ENCODE results near the gene NUDT19. TPM values are rescaled to one million over a fixed set of nuclear protein-coding genes. Genes with fewer than 3 reads are reported as not detected.
"Not testable (repeated sequence)": the region's sequence is repeated elsewhere in the genome, so short reads cannot be mapped to it uniquely, and the experiment has no call there.

Gene NUDT19
- total RNA-seq, result 10 to 100 TPM in 2 of 4 donors, 1 to 10 TPM in 2; 6.1 to 15.9 (median 9.7) TPM

GRCh38 chr19:32691291-32691951, at the start of gene NUDT19:
TSS of gene NUDT19 (plus strand) at chr19:32691821. CDS start at chr19:32691961, 140 bp downstream.
- ATAC-seq (ENCODE audit: low FRiP score), result peak; percentile 96
- DNase-seq (ENCODE audit: low spot score), result peak; percentile 29
- TF ChIP-seq, protein P1, sequence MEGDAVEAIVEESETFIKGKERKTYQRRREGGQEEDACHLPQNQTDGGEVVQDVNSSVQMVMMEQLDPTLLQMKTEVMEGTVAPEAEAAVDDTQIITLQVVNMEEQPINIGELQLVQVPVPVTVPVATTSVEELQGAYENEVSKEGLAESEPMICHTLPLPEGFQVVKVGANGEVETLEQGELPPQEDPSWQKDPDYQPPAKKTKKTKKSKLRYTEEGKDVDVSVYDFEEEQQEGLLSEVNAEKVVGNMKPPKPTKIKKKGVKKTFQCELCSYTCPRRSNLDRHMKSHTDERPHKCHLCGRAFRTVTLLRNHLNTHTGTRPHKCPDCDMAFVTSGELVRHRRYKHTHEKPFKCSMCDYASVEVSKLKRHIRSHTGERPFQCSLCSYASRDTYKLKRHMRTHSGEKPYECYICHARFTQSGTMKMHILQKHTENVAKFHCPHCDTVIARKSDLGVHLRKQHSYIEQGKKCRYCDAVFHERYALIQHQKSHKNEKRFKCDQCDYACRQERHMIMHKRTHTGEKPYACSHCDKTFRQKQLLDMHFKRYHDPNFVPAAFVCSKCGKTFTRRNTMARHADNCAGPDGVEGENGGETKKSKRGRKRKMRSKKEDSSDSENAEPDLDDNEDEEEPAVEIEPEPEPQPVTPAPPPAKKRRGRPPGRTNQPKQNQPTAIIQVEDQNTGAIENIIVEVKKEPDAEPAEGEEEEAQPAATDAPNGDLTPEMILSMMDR (IDR thresholded peaks at IDR 0.05), result no peak

DNA sequence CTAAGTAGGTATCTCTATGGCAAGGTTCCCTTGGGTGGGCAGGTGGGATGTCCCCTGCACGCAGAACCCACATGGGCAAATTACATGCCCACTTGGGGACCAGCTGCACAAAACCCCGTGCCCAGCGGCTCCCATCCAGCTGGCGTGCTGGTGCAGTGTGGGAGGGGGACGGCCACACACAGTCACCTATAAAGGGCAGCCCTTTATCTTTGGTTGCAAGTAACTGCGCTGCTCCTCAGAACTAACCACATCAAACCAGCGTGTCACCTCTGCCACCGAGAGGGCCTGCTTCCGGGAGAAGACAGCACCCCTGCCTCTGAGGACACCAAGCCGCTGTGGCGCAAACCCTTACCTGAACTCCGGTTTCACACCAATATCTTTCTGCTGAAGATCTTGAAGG, 48.9 kb upstream of the NUDT19 start:
- TF ChIP-seq, protein P1 (IDR thresholded peaks at IDR 0.05), result no peak
- ATAC-seq (ENCODE audit: low FRiP score) (no peak), DNase-seq (ENCODE audit: low spot score) (no peak)

GRCh38 chr19:32646556-32646955, 45.1 kb upstream of the NUDT19 start:
- ATAC-seq (ENCODE audit: low FRiP score) (no peak), DNase-seq (ENCODE audit: low spot score) (no peak)
- TF ChIP-seq, protein P1 (IDR thresholded peaks at IDR 0.05), result no peak

- ATAC-seq (ENCODE audit: low FRiP score) (no peak), DNase-seq (ENCODE audit: low spot score) (no peak)
- TF ChIP-seq, protein P1 (IDR thresholded peaks at IDR 0.05), result no peak
Observed at GRCh38 chr19:32647361-32647760, 44.3 kb upstream of the NUDT19 start.

DNA sequence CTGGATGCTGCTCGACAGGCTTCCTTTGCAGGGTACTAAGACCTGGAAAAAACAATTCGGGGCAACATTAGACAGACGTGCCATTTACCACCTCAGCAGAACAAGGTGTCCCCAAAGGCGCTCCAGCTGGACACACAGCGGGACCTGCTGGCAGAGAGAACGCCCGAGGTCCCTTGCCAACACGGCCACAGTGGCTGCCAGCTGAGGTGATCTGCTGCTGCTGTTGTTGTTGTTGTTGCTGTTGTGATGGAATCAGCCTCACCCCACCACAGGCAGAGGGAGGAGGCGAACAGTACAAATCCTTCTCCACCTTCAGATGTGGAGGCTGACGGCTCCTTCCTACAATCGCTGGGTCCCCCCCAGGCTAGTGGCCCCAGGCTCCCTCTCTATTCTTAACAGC, 41.9 kb upstream of the NUDT19 start:
- ATAC-seq (ENCODE audit: low FRiP score), result no peak
- TF ChIP-seq, protein P1 (IDR thresholded peaks at IDR 0.05), result no peak
- DNase-seq (ENCODE audit: low spot score), result no peak

- TF ChIP-seq, protein P1 (IDR thresholded peaks at IDR 0.05), result no peak
- DNase-seq (ENCODE audit: low spot score), result no peak
- ATAC-seq (ENCODE audit: low FRiP score), result no peak
Observed at GRCh38 chr19:32650671-32651070, 41.0 kb upstream of the NUDT19 start.

DNA sequence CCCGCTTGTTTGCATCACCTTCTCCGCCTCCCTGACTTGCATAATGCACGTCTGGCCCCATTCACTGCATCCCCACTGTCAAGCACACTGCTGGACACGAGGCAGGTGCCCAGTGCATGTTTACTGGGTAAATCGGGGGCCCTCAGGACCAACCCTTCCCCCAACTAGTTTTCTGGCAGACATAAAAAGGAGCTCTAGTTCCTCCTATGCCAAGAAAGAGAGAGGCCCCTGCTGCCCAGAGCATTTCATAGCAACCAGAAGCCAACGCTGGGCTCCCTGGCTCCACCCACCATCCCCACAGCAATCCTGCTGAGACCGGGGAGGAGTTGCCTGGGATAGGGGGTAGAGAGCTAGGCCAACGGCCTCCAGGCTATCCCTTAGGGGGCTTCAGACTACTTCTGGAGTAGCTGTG, 39.9 kb upstream of the NUDT19 start:
- ATAC-seq (ENCODE audit: low FRiP score), result no peak
- DNase-seq (ENCODE audit: low spot score), result no peak
- TF ChIP-seq, protein P1 (IDR thresholded peaks at IDR 0.05), result no peak

DNA sequence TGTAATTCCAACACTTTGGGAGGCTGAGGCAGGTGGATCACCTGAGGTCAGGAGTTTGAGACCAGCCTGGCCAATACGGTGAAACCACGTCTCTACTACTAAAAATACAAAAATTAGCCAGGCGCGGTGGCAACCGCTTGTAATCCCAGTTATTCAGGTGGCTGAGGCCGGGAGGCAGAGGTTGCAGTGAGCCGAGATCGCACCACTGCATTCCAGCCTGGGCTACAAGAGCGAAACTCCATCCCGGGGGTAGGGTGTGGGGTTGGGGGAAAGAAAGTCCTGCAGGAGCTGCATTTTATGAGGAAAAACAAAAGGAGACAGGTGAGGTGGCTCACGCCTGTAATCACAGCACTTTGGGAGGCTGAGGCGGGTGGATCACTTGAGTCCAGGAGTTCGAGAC, 39.3 kb upstream of the NUDT19 start:
- ATAC-seq (ENCODE audit: low FRiP score); DNase-seq (ENCODE audit: low spot score): not testable (repeated sequence)

All from omental fat pad (tissue), 4 donors.